ENCODE data around the gene CACNG7.
"Not testable (repeated sequence)": the region's sequence is repeated elsewhere in the genome, so short reads cannot be mapped to it uniquely, and the experiment has no call there.

The CACNG7 gene

GRCh38 chr19:53908935-53909415, at the start of gene CACNG7:
TSS of gene CACNG7 (plus strand) at chr19:53909278. CDS start at chr19:53912832, 3,554 bp downstream.
- DNase-seq = no peak

- DNase-seq = no peak
Observed at GRCh38 chr19:53864308-53864836, 44.7 kb upstream of the CACNG7 start.

GRCh38 chr19:53865523-53865917, 43.6 kb upstream of the CACNG7 start:
- no peak for DNase-seq

GRCh38 chr19:53865918-53866864, 42.9 kb upstream of the CACNG7 start:
- peak; percentile 68 for DNase-seq

GRCh38 chr19:53866865-53867224, 42.2 kb upstream of the CACNG7 start:
- no peak for DNase-seq

GRCh38 chr19:53867225-53868090, 41.6 kb upstream of the CACNG7 start, which contains the start of gene MYADM:
TSS of gene MYADM (plus strand) at chr19:53867883. CDS start at chr19:53873530, 5,647 bp downstream.
- DNase-seq = peak; percentile 98

- DNase-seq = peak; percentile 83
Observed at GRCh38 chr19:53868091-53868891, 40.8 kb upstream of the CACNG7 start.

GRCh38 chr19:53868892-53869804, 39.9 kb upstream of the CACNG7 start:
- DNase-seq = peak; percentile 94

- DNase-seq = not testable (repeated sequence)
Observed at GRCh38 chr19:53869805-53870484, 39.1 kb upstream of the CACNG7 start.

- DNase-seq = no peak
Observed at GRCh38 chr19:53870485-53870844, 38.6 kb upstream of the CACNG7 start.

- DNase-seq = no peak
Observed at GRCh38 chr19:53871454-53871853, 37.6 kb upstream of the CACNG7 start.

- DNase-seq = no peak
Observed at GRCh38 chr19:53872762-53873161, 36.3 kb upstream of the CACNG7 start.

- DNase-seq = no peak
Observed at GRCh38 chr19:53873773-53874605, 35.1 kb upstream of the CACNG7 start.

- no peak for DNase-seq
Observed at GRCh38 chr19:53874606-53874990, 34.5 kb upstream of the CACNG7 start.

- no peak for DNase-seq
Observed at GRCh38 chr19:53875602-53876325, 33.3 kb upstream of the CACNG7 start.

- DNase-seq = no peak
Observed at GRCh38 chr19:53876651-53877224, 32.3 kb upstream of the CACNG7 start.

GRCh38 chr19:53877361-53877766, 31.7 kb upstream of the CACNG7 start:
- DNase-seq = no peak

GRCh38 chr19:53878776-53879139, 30.3 kb upstream of the CACNG7 start:
- DNase-seq = no peak

Data from EL (cell line).